HG02884 (cell line): ENCODE measurements around the gene ZFX.

Experiments
- ATAC-seq: cut with Tn5 transposase; IDR thresholded peaks from one replicate; pipeline ENCODE4 v1.9.1; 2021; ENCODE audit warnings: mild to moderate bottlenecking, moderate library complexity; ENCODE audit not compliant: unreplicated experiment

Gene ZFX

GRCh38 chrX:24231641-24232179 is 82.2 kb downstream of the ZFX start:
- no peak for ATAC-seq

GRCh38 chrX:24232796-24233195 is 83.3 kb downstream of the ZFX start:
- no peak for ATAC-seq

- ATAC-seq, result no peak
Measured at GRCh38 chrX:24235084-24235710, 85.7 kb downstream of the ZFX start.

GRCh38 chrX:24241822-24242648 is 92.5 kb downstream of the ZFX start:
- no peak for ATAC-seq

GRCh38 chrX:24242649-24243175 is 93.2 kb downstream of the ZFX start:
- peak; percentile 90 for ATAC-seq

- no peak for ATAC-seq
Measured at GRCh38 chrX:24243188-24243587, 93.7 kb downstream of the ZFX start.

GRCh38 chrX:24243692-24244091 is 94.2 kb downstream of the ZFX start:
- ATAC-seq, result no peak

- ATAC-seq, result no peak
Measured at GRCh38 chrX:24245202-24245601, 95.7 kb downstream of the ZFX start.

GRCh38 chrX:24248042-24248441 is 98.5 kb downstream of the ZFX start:
- ATAC-seq, result no peak

- no peak for ATAC-seq
Measured at GRCh38 chrX:24253030-24253429, 103.5 kb downstream of the ZFX start.

GRCh38 chrX:24253469-24253868 is 103.9 kb downstream of the ZFX start:
- ATAC-seq, result no peak

- no peak for ATAC-seq
Measured at GRCh38 chrX:24257011-24257410, 107.5 kb downstream of the ZFX start.

- ATAC-seq, result no peak
Measured at GRCh38 chrX:24259544-24260240, 110.2 kb downstream of the ZFX start.

GRCh38 chrX:24260842-24261550 is 111.5 kb downstream of the ZFX start:
- ATAC-seq, result peak; percentile 72

- ATAC-seq, result no peak
Measured at GRCh38 chrX:24262309-24262708, 112.8 kb downstream of the ZFX start.

- no peak for ATAC-seq
Measured at GRCh38 chrX:24264383-24264782, 114.9 kb downstream of the ZFX start.
